Karpas-422 (cell line): ENCODE data around the gene MYO7B. TPM values are rescaled to one million over a fixed set of nuclear protein-coding genes. Genes with fewer than 3 reads are reported as not detected.

Experiments used
- DNase-seq: peaks from one replicate; pipeline ENCODE4 v3.0.0-alpha.2; 2015
- H2AFZ ChIP-seq: fragments of 200-600 bp; sonication (generic); 2 replicates; pipeline ENCODE4 v1.6.1; 2014; ENCODE audit warnings: antibody characterized with exemption, low read length, mixed read lengths
- H3K27ac ChIP-seq: fragments of 200-600 bp; sonication (generic); 2 replicates; pipeline ENCODE4 v1.5.1; 2014; ENCODE audit warnings: mild to moderate bottlenecking, low read length, moderate library complexity
- H3K27me3 ChIP-seq: fragments of 200-600 bp; sonication (generic); 2 replicates; pipeline ENCODE4 v1.6.1; 2014; ENCODE audit warnings: low read length, mixed read lengths
- H3K36me3 ChIP-seq: fragments of 200-600 bp; sonication (generic); 2 replicates; pipeline ENCODE4 v1.6.1; 2014; ENCODE audit warnings: low read length, mixed read lengths; ENCODE audit not compliant: insufficient read depth
- H3K4me1 ChIP-seq: fragments of 200-600 bp; sonication (generic); 2 replicates; pipeline ENCODE4 v1.6.1; 2014; ENCODE audit warnings: mild to moderate bottlenecking, low read length, mixed read lengths
- H3K4me2 ChIP-seq: fragments of 200-600 bp; sonication (generic); 2 replicates; pipeline ENCODE4 v1.6.1; 2014; ENCODE audit warnings: low read length, low read depth, mild to moderate bottlenecking; ENCODE audit not compliant: poor library complexity, severe bottlenecking
- H3K4me3 ChIP-seq: fragments of 200-600 bp; sonication (generic); 2 replicates; pipeline ENCODE4 v1.5.1; 2014; ENCODE audit warnings: mild to moderate bottlenecking, antibody characterized with exemption, low read length, mixed read lengths
- H3K79me2 ChIP-seq: fragments of 200-600 bp; sonication (generic); 2 replicates; pipeline ENCODE4 v1.6.1; 2014; ENCODE audit warnings: mild to moderate bottlenecking, low read length, mixed read lengths
- H3K9ac ChIP-seq: fragments of 200-600 bp; sonication (generic); 2 replicates; pipeline ENCODE4 v1.6.0; 2014; ENCODE audit warnings: low read length
- H3K9me2 ChIP-seq: fragments of 200-600 bp; sonication (generic), shearing (Covaris generic); replicated peaks from 2 replicates; pipeline ENCODE4 v1.6.0; 2014; ENCODE audit warnings: mild to moderate bottlenecking, low read length, moderate library complexity; ENCODE audit not compliant: insufficient read depth
- H3K9me3 ChIP-seq: fragments of 300-700, 200-600 bp; sonication (generic); 2 replicates; pipeline ENCODE4 v1.6.1; 2014; ENCODE audit warnings: low read length, mixed read lengths
- H4K20me1 ChIP-seq: fragments of 200-600 bp; sonication (generic); 2 replicates; pipeline ENCODE4 v1.6.1; 2014; ENCODE audit warnings: mild to moderate bottlenecking, antibody characterized with exemption, low read length, low read depth; ENCODE audit not compliant: insufficient read depth
- total RNA-seq: library from RNA; depleted of rRNA; stranded (reverse); fragments of >200 nt; shearing (Covaris generic); gene quantifications from 2 replicates; pipeline ENCODE4 v1.2.3, GENCODE V29; 2014; ENCODE audit warnings: low replicate concordance

Gene MYO7B
- total RNA-seq, 1 experiment from 2014 or later, result 3.0 TPM

DNA sequence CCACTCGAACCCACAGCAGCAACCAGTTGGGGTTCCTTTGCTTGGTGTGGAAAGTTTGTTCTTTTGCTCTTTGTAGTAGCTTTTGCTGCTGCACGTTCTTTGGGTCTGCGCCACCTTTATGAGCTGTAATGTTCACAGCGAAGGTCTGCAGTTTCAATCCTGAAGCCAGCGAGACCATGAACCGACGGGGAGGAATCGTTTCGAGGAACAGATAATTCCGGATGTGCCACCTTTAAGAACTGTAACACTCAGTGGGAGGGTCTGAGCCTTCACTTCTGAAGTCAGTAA lies 124.8 kb downstream of the MYO7B start:
- Histone ChIP-seq H3K4me3 (no peak overlapping the region), H3K79me2 (no peaks in the 10 kb centered on the region), H3K9me2 (no peaks in the 10 kb centered on the region), H4K20me1 (no peaks in the 10 kb centered on the region), H3K4me1 (no peaks in the 10 kb centered on the region), H3K4me2 (no peak overlapping the region), H3K9ac (no peak overlapping the region), H2AFZ (no peak overlapping the region), H3K27ac (no peak overlapping the region), H3K9me3 (no peaks in the 10 kb centered on the region), H3K36me3 (no peaks in the 10 kb centered on the region), H3K27me3 (no peaks in the 10 kb centered on the region)
- DNase-seq, result no peak

DNA sequence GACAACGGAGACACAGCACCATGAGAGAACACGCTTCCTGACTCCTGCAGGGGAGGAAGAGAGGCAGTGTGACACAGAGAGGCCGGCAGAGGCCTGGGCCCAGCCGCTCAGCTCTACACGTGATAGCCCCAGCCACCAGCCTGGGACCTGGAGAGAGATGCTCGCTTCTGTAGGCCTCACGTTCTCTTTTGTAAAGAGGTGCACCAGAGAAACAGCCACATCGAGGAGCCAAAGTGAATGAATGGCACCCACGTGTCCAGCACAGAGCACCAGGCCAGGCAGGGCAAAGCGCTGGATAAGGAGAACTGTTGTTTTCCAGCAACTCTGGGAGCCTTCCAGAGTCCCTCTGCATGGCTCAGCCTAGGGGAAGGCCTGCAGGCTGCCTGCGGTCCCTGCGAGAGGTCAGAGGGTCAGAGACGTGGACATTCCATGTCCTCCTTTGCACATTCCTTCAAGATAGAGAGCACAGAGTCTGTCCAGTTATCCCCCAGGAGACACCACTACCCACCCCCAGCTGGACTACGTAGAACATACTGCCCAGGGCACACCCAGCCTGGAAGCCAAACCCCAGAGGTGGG lies 125.7 kb downstream of the MYO7B start:
- Histone ChIP-seq H3K9ac (no peak overlapping the region), H3K27ac (no peak overlapping the region), H3K9me2 (no peaks in the 10 kb centered on the region), H3K4me2 (no peak overlapping the region), H3K27me3 (no peaks in the 10 kb centered on the region), H3K79me2 (no peaks in the 10 kb centered on the region), H3K36me3 (no peaks in the 10 kb centered on the region), H3K9me3 (no peaks in the 10 kb centered on the region), H4K20me1 (no peaks in the 10 kb centered on the region), H2AFZ (no peak overlapping the region), H3K4me3 (no peak overlapping the region), H3K4me1 (no peaks in the 10 kb centered on the region)
- no peak for DNase-seq

DNA sequence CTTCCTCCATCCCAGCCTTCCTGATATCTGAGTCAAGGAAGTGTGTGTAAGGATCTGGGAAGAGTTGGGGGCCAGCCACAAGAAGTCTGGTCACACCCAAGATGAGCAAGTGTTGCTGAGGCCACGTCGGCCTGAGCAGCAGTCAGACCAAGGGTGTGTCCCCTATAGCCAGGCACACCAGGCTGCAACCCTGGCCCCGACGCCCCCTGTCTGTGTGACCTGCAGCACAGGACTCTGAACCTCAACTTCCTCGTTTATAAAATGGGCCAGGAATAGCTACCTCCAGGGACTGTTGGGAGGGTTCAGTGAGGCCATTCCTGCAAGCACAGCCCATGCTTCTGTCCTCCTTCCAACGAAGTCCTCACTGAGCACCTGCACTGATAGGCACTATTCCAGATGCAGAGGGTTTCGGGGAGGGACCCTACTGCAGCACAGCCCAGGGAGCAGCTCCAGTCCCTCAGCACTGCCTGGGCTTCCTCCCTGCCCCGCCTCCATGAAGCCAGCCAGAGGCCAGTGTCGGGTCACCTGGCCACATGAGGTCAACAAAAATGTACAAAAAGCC lies 126.5 kb downstream of the MYO7B start:
- H3K9me2 ChIP-seq, result no peaks in the 10 kb centered on the region
- H3K4me2 ChIP-seq, result no peak overlapping the region
- no peak overlapping the region for H3K27ac ChIP-seq
- no peak overlapping the region for H2AFZ ChIP-seq
- no peaks in the 10 kb centered on the region for H4K20me1 ChIP-seq
- no peaks in the 10 kb centered on the region for H3K27me3 ChIP-seq
- no peaks in the 10 kb centered on the region for H3K79me2 ChIP-seq
- H3K4me1 ChIP-seq, result no peaks in the 10 kb centered on the region
- no peak overlapping the region for H3K4me3 ChIP-seq
- DNase-seq, result no peak
- H3K36me3 ChIP-seq, result no peaks in the 10 kb centered on the region
- no peak overlapping the region for H3K9ac ChIP-seq
- H3K9me3 ChIP-seq, result no peaks in the 10 kb centered on the region

DNA sequence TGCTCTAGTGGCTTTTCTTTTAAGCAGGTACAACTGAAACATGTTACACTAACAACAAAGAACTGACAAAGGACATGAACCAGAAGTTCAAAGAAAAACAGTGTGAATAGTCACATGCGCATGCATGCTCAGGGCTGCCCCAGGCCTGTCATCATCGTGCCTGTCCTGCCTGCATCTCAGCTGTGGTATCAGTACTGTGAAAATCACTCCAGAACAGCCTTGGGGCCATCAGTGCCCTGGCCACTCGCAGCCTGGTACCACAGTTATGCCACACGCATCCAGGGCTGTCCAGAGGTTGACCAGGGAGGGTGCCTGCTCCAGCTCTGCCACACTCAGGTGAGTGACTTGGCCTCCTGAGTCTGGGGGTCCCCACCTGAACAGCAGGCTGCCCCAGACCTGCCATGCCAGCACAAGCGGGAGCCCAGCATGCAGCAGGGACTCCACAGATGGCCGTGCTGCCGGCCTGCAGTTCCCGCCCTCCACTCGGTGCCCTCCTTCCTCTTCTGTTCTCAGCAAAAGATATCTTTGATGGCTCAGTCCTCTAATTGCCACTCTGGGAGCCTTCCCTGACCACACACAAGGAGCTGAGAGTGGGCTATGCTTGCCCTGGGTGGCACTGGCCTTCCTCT lies 127.6 kb downstream of the MYO7B start:
- no peaks in the 10 kb centered on the region for H3K36me3 ChIP-seq
- H3K27ac ChIP-seq, result no peak overlapping the region
- no peak overlapping the region for H3K9ac ChIP-seq
- no peaks in the 10 kb centered on the region for H3K79me2 ChIP-seq
- H3K4me3 ChIP-seq, result no peak overlapping the region
- DNase-seq, result no peak
- H3K9me2 ChIP-seq, result no peaks in the 10 kb centered on the region
- no peak overlapping the region for H3K4me2 ChIP-seq
- H2AFZ ChIP-seq, result no peak overlapping the region
- H4K20me1 ChIP-seq, result no peaks in the 10 kb centered on the region
- no peaks in the 10 kb centered on the region for H3K4me1 ChIP-seq
- H3K27me3 ChIP-seq, result no peaks in the 10 kb centered on the region
- no peaks in the 10 kb centered on the region for H3K9me3 ChIP-seq

DNA sequence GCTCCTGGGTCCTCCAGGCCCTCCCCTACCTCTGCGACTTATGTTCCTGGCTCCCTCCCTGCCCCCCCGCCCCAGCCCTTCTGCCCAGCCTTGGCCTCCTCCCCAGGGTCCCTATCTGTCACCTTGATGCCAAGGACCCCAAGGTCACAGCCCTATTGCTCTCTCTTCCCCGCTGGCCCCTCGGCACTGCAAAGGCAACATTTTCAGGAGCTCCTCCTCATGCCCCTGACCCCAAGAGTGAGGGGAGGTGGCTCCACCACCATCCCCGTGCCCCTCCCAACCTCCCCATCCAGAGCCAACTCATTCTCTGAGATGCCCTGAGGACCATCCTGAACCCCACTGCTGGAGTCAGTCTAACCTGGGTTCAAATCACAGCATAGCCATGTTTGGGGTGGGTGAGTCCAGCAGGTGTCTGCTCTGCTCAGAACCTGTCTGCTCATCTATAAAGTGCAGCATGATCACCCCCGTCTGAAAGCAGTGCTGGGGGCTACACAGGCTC lies 128.1 kb downstream of the MYO7B start:
- Histone ChIP-seq H3K9me3 (no peaks in the 10 kb centered on the region), H3K4me3 (no peak overlapping the region), H4K20me1 (no peaks in the 10 kb centered on the region), H3K4me2 (no peak overlapping the region), H3K27ac (no peak overlapping the region), H3K36me3 (no peaks in the 10 kb centered on the region), H3K27me3 (no peaks in the 10 kb centered on the region), H3K79me2 (no peaks in the 10 kb centered on the region), H2AFZ (no peak overlapping the region), H3K9ac (no peak overlapping the region), H3K4me1 (no peaks in the 10 kb centered on the region), H3K9me2 (no peaks in the 10 kb centered on the region)
- no peak for DNase-seq

DNA sequence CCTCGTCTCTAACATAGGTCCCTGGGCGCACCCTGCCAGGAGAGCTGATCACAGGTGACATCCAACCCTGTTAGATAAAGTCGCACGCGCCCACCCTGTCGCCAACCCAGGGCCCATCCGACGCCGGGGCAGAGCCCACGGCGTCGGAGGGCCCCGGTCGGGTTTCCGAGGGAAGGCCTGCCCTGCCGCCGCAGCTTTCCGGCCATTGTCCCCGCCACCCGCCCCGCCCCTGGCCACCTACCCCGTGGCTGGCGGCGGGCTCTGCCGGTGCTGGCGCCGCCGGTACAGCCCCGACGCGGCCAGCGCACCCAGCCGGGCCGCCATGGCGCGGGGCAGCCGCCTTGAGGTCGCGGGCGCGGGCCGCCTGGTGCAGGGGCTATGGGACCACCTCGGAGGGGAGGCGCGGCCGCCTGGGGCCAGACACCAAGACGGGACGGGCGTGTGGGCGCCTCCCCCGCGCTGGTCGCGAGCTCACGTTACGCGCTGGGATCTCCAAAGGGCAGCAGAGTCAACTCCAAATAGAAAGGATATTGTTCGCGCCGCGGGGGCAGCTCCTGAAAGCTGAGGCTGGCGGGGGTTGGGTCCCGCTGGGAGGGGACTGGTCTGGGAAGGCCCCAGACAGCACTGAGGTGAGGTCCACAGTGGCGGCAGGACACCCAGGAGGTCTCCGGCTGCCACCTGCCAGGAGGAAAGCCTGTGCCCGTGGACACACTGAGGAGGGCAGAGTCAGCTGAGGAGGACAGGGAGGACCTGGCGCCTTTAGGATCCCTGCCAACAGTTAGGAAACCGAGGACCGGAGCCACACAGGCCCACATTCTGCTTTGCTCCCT lies 128.8 kb downstream of the MYO7B start:
- Histone ChIP-seq H3K4me3 (no peak overlapping the region), H3K9me2 (no peaks in the 10 kb centered on the region), H3K27me3 (no peaks in the 10 kb centered on the region), H2AFZ (no peak overlapping the region), H3K36me3 (no peaks in the 10 kb centered on the region), H3K9me3 (no peaks in the 10 kb centered on the region), H3K27ac (no peak overlapping the region), H3K4me2 (no peak overlapping the region), H3K4me1 (no peaks in the 10 kb centered on the region), H3K9ac (no peak overlapping the region), H3K79me2 (no peaks in the 10 kb centered on the region), H4K20me1 (no peaks in the 10 kb centered on the region)
- DNase-seq, result no peak

DNA sequence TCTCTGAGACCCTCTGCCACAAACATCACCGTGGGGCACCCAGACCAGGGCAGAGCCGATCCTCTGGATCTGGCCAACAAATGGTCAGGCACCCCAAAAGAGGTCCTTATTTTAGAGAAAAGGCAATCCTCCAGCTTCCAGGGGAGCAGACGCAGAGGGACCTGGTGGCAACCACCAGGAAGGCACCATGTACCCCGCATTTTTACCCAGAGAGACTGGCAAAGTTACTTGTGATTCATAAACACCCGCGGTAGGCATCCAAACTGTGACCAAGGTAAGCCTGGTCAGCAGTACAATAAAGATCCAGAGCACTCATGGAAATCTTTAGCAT lies 129.4 kb downstream of the MYO7B start:
- Histone ChIP-seq H3K27me3 (0 out of 2 replicates have a peak, but pooled peaks cover 1% of the 10 kb centered on the region), H3K79me2 (no peaks in the 10 kb centered on the region), H3K36me3 (no peaks in the 10 kb centered on the region), H3K27ac (no peak overlapping the region), H2AFZ (no peak overlapping the region), H3K9me3 (no peaks in the 10 kb centered on the region), H4K20me1 (no peaks in the 10 kb centered on the region), H3K4me2 (no peak overlapping the region), H3K4me1 (no peaks in the 10 kb centered on the region), H3K4me3 (no peak overlapping the region), H3K9ac (no peak overlapping the region), H3K9me2 (no peaks in the 10 kb centered on the region)
- no peak for DNase-seq

DNA sequence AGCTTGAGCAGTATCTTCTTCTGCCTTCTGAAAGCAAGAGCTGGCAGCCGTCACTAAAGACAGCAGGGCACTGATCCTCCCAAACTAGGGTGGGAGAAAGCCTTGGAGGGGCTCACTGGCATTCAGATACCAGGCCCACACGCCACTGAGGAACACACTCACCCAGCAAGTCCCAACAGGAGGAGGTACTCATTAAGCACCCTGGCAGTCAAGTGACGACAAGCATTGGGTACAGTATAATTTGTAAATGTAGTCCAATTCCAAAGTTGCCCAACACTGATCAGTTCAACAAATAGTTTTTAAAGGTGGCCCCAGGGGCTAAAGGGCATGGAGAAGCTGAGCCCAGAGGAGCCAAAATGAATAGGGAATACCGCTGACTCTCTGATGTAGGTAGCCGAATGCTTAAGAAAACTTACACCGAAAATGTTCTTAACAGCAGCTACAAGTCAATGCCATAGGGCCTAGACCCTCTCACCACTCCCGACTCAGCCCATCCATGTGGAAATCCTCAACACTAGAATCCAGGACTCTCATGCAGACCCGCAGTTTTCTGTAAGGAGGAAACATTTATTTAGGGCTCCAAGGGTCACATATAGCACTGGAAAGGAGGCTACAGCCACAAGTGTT lies 129.9 kb downstream of the MYO7B start:
- Histone ChIP-seq H3K27me3 (0 out of 2 replicates have a peak, but pooled peaks cover 4% of the 10 kb centered on the region), H3K27ac (no peak overlapping the region), H3K79me2 (no peaks in the 10 kb centered on the region), H3K4me1 (no peaks in the 10 kb centered on the region), H3K9me2 (no peaks in the 10 kb centered on the region), H3K4me3 (no peak overlapping the region), H3K4me2 (no peak overlapping the region), H3K9ac (no peak overlapping the region), H3K36me3 (no peaks in the 10 kb centered on the region), H3K9me3 (no peaks in the 10 kb centered on the region), H4K20me1 (no peaks in the 10 kb centered on the region), H2AFZ (no peak overlapping the region)
- DNase-seq, result no peak
